Endothelial cell of umbilical vein (primary cell): ENCODE measurements around the gene MAL. TPM values are rescaled to one million over a fixed set of nuclear protein-coding genes. Genes with fewer than 3 reads are reported as not detected.

Experiments
- BruUV-seq: library from RNA; stranded (reverse); fragments of 400-500 nt; replicated peaks from 2 replicates; lab custom pipeline; 2021; lab: Mats Ljungman, UMichigan
- CTCF ChIA-PET: fragments of 300-600, 350-600 bp; sonication (Branson Sonifier 250); formaldehyde crosslinking; loops from one replicate; lab custom pipeline; 2021; ENCODE audit warnings: antibody characterized with exemption, inconsistent platforms; lab: Charles Lee
- POLR2A ChIA-PET: fragments of 300-600, 350-600 bp; sonication (Branson Sonifier 250); formaldehyde crosslinking; loops from one replicate; lab custom pipeline; 2021; ENCODE audit warnings: antibody characterized with exemption, inconsistent platforms; lab: Charles Lee
- DNase-seq: peaks from one replicate; pipeline ENCODE4 v3.0.0-alpha.2; 2011; ENCODE audit warnings: low read depth, low spot score
- FAIRE-seq: peaks from 2 replicates; lab custom pipeline; 2011; peaks lifted over from hg19 to GRCh38; lab: Jason Lieb, UNC
- H2AFZ ChIP-seq: 2 replicates; pipeline ENCODE4 v1.6.0; 2012; ENCODE audit warnings: low read depth, low read length, control low read depth, inconsistent platforms
- H3K27ac ChIP-seq: 2 replicates; pipeline ENCODE4 v1.5.1; 2011; ENCODE audit warnings: low read depth, mild to moderate bottlenecking, control low read depth, low read length, moderate library complexity; ENCODE audit not compliant: insufficient read depth
- H3K27me3 ChIP-seq, 2 experiments: 2 replicates each; pipeline versions ENCODE4 v1.6.0 to v1.6.1; 2011; ENCODE audit warnings: low read length in 2 of 2, mixed read lengths in 1 of 2; ENCODE audit not compliant: control insufficient read depth in 2 of 2, insufficient read depth in 2 of 2
- H3K36me3 ChIP-seq, 2 experiments: 2 replicates in 1 of 2; 3 replicates in 1 of 2; pipeline ENCODE4 v1.5.1; 2011; ENCODE audit warnings: low read length in 2 of 2, mild to moderate bottlenecking in 1 of 2, moderate library complexity in 1 of 2; ENCODE audit not compliant: control insufficient read depth in 2 of 2, insufficient read depth in 2 of 2; ENCODE audit errors: extremely low read depth in 1 of 2
- H3K4me1 ChIP-seq: 3 replicates; pipeline ENCODE4 v1.5.1; 2011; ENCODE audit warnings: mild to moderate bottlenecking, low read length; ENCODE audit not compliant: control insufficient read depth, insufficient read depth; ENCODE audit errors: extremely low read depth
- H3K4me2 ChIP-seq: 2 replicates; pipeline ENCODE4 v1.6.1; 2011; ENCODE audit warnings: low read length, control low read depth, mixed read lengths; ENCODE audit not compliant: insufficient read depth
- H3K4me3 ChIP-seq, 3 experiments: fragments of 200-600 bp in 1 of 3; sonication (generic), shearing (Covaris generic) in 1 of 3; replicated peaks in 1 of 3; 2 replicates each; pipeline ENCODE4 v1.5.1; 2011 to 2016; ENCODE audit warnings: control low read depth in 3 of 3, low read length in 3 of 3, mild to moderate bottlenecking in 2 of 3, inconsistent platforms in 1 of 3, low read depth in 1 of 3, moderate library complexity in 1 of 3; ENCODE audit not compliant: insufficient read depth in 1 of 3
- H3K79me2 ChIP-seq: 2 replicates; pipeline ENCODE4 v1.6.0; 2012; ENCODE audit warnings: low read length, inconsistent platforms; ENCODE audit not compliant: control insufficient read depth, insufficient read depth
- H3K9ac ChIP-seq: replicated peaks from 2 replicates; pipeline ENCODE3; 2011; ENCODE audit warnings: low read length, control low read depth; ENCODE audit not compliant: insufficient read depth; ENCODE audit errors: extremely low read depth
- H3K9me1 ChIP-seq: replicated peaks from 3 replicates; pipeline ENCODE4 v1.6.0; 2011; ENCODE audit warnings: mild to moderate bottlenecking, low read length; ENCODE audit not compliant: control insufficient read depth, insufficient read depth; ENCODE audit errors: extremely low read depth
- H3K9me3 ChIP-seq: replicated peaks from 2 replicates; pipeline ENCODE4 v1.5.1; 2012; ENCODE audit warnings: low read length, inconsistent platforms; ENCODE audit not compliant: control insufficient read depth, insufficient read depth
- H4K20me1 ChIP-seq: replicated peaks from 2 replicates; pipeline ENCODE3; 2011; ENCODE audit warnings: mild to moderate bottlenecking, low read length; ENCODE audit not compliant: control insufficient read depth, insufficient read depth; ENCODE audit errors: extremely low read depth
- CTCF ChIP-seq, 2 donors: IDR thresholded peaks; 1 replicate in 1 of 2; 2 replicates in 1 of 2; pipeline ENCODE4 v1.5.1; 2011; ENCODE audit warnings: low read length in 2 of 2, mild to moderate bottlenecking in 2 of 2, moderate library complexity in 2 of 2, control low read depth in 1 of 2, inconsistent platforms in 1 of 2, low read depth in 1 of 2; ENCODE audit not compliant: insufficient read depth in 1 of 2; ENCODE audit errors: extremely low read depth in 1 of 2
- EZH2 ChIP-seq: IDR thresholded peaks from 2 replicates; pipeline ENCODE4 v1.6.1; 2012; ENCODE audit warnings: borderline replicate concordance, low read depth, mild to moderate bottlenecking, moderate library complexity, low read length, inconsistent platforms; ENCODE audit not compliant: severe bottlenecking
- FOS ChIP-seq: IDR thresholded peaks from 2 replicates; pipeline ENCODE4 v1.6.1; 2011; ENCODE audit warnings: mild to moderate bottlenecking, low read length, moderate library complexity, borderline replicate concordance; ENCODE audit not compliant: insufficient read depth
- GATA2 ChIP-seq: IDR thresholded peaks from 2 replicates; pipeline ENCODE4 v1.7.0; 2011; ENCODE audit warnings: low read depth, mild to moderate bottlenecking, moderate library complexity, mixed read lengths, low read length; ENCODE audit not compliant: insufficient read length, insufficient read depth
- JUN ChIP-seq: IDR thresholded peaks from 2 replicates; pipeline ENCODE4 v1.6.1; 2011; ENCODE audit warnings: borderline replicate concordance, low read depth; ENCODE audit not compliant: insufficient read length, insufficient read depth
- MAX ChIP-seq: IDR thresholded peaks from 2 replicates; pipeline ENCODE4 v1.6.1; 2011; ENCODE audit not compliant: insufficient read depth, insufficient read length
- MYC ChIP-seq: IDR thresholded peaks from one replicate; pipeline ENCODE4 v1.6.1; 2011; ENCODE audit warnings: mild to moderate bottlenecking, low read depth, low read length
- POLR2A ChIP-seq: IDR thresholded peaks from 2 replicates; pipeline ENCODE4 v1.6.1; 2012; ENCODE audit warnings: low read depth, mild to moderate bottlenecking, control low read depth, low read length
- POLR2AphosphoS5 ChIP-seq: IDR thresholded peaks from 2 replicates; pipeline ENCODE4 v1.6.1; 2012; ENCODE audit warnings: low read depth, mild to moderate bottlenecking, control low read depth, low read length, moderate library complexity; ENCODE audit not compliant: insufficient read depth
- dilution Hi-C: fragments of 300-500 bp; cut with MboI; formaldehyde crosslinking; loops from one replicate; pipeline ENCODE4 v1.15.0; 2019; ENCODE audit warnings: low sequenced_read_pairs; ENCODE audit not compliant: extremely low pct_ligation_motif_present
- intact Hi-C: fragments of 100-400 bp; cut with micrococcal nuclease; formaldehyde crosslinking; loops from one replicate; pipeline ENCODE4 v1.10.0; 2022
- polyA plus RNA-seq, 4 experiments: library from polyadenylated mRNA; depleted of rRNA in 3 of 4; stranded (reverse) in 3 of 4; unstranded in 1 of 4; fragments of >200 nt; gene quantifications; 2 replicates each; pipeline versions ENCODE4 v1.2.1 to v1.2.3, GENCODE V29; 2011 to 2012; ENCODE audit warnings: missing spikeins in 1 of 4
- total RNA-seq: library from RNA; stranded (reverse); gene quantifications from 2 replicates; pipeline ENCODE4 v1.2.3, GENCODE V29; 2021

The MAL gene
- total and polyA plus RNA-seq, 2 donors (not counting 3 experiments of a cell fraction or from before 2014, with no cell fraction given): not detected

DNA sequence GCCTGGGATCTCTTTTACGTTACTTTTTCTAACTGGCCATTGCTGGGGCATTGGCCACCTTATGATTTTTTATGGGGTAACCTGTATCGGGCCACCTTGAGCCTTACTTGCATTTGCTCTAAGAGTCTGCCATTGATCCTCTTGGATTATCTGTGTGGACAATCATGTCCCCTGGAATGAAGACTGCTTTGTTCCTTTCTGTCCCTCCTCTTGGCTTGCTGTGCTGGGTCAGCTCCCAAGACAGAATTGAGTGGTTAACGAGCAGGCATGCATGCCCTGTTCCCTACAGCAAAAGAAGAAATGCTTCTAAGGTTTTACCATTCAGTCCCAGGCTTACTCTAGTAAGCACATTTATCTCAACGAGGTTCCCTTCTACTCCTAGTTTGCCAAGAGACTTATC lies 46.3 kb downstream of the MAL start:
- no peaks in the 10 kb centered on the region for H3K4me1 ChIP-seq
- BruUV-seq: no TSS peak
- dilution Hi-C loops: no loop called here
- H3K4me3 ChIP-seq: no peak overlapping the region
- intact Hi-C loops: no loop called here
- POLR2A ChIA-PET: no interaction called here
- FAIRE-seq (no peak), DNase-seq (no peak)
- H3K27me3 ChIP-seq: no peaks in the 10 kb centered on the region
- H3K4me2 ChIP-seq: no peak overlapping the region
- no peak for TF ChIP-seq POLR2A
- no peak for TF ChIP-seq POLR2AphosphoS5
- no peak for TF ChIP-seq MAX
- no peak for TF ChIP-seq CTCF (IDR thresholded peaks at IDR 0.05; ENCODE audit: extremely low read depth in 1 of 2, insufficient read depth in 1 of 2, low read depth in 1 of 2, low read length in 2 of 2)
- TF ChIP-seq EZH2: no peak
- no peak for TF ChIP-seq FOS
- TF ChIP-seq MYC: no peak
- TF ChIP-seq GATA2: no peak
- TF ChIP-seq JUN: no peak
- no peak overlapping the region for H3K9ac ChIP-seq
- no peaks in the 10 kb centered on the region for H3K36me3 ChIP-seq
- no peaks in the 10 kb centered on the region for H4K20me1 ChIP-seq
- no peak overlapping the region for H2AFZ ChIP-seq
- H3K27ac ChIP-seq: no peak overlapping the region
- H3K9me1 ChIP-seq: no peaks in the 10 kb centered on the region
- no peaks in the 10 kb centered on the region for H3K9me3 ChIP-seq
- H3K79me2 ChIP-seq: no peaks in the 10 kb centered on the region
- CTCF ChIA-PET: interaction anchor here (1.3 kb wide), 1 partner anchor 8 kb away, joined by 5 read pairs; no protein-coding TSS in a partner anchor
